NCI-H1694 treated with DMSO at 0.1 percent for 48 hours (cell line): ENCODE measurements around the gene FUT7.
"Not testable (repeated sequence)": the region's sequence is repeated elsewhere in the genome, so short reads cannot be mapped to it uniquely, and the experiment has no call there.

Source experiments
- DNase-seq: peaks from one replicate; lab custom pipeline; 2025; lab: John Stamatoyannopoulos, UW

FUT7 gene

GRCh38 chr9:137066096-137066861, 34.4 kb upstream of the FUT7 start:
- DNase-seq, result no peak

- no peak for DNase-seq
Measured at GRCh38 chr9:137065336-137065967, 33.6 kb upstream of the FUT7 start.

- no peak for DNase-seq
Measured at GRCh38 chr9:137064880-137065164, 32.9 kb upstream of the FUT7 start.

GRCh38 chr9:137064027-137064879, 32.4 kb upstream of the FUT7 start:
- no peak for DNase-seq

GRCh38 chr9:137063311-137064026, 31.6 kb upstream of the FUT7 start:
- no peak for DNase-seq

GRCh38 chr9:137062798-137063197, 30.9 kb upstream of the FUT7 start:
- DNase-seq, result not testable (repeated sequence)

- DNase-seq, result no peak
Measured at GRCh38 chr9:137062384-137062783, 30.5 kb upstream of the FUT7 start.

- DNase-seq, result no peak
Measured at GRCh38 chr9:137058521-137059234, 26.8 kb upstream of the FUT7 start.

GRCh38 chr9:137057545-137057944, 25.7 kb upstream of the FUT7 start:
- peak; percentile 13 for DNase-seq

GRCh38 chr9:137056739-137057415, 25.0 kb upstream of the FUT7 start:
- DNase-seq, result no peak

GRCh38 chr9:137055385-137056364, 23.8 kb upstream of the FUT7 start:
- DNase-seq, result no peak

- DNase-seq, result no peak
Measured at GRCh38 chr9:137054932-137055384, 23.1 kb upstream of the FUT7 start.

GRCh38 chr9:137053944-137054931, 22.4 kb upstream of the FUT7 start, which contains the start of gene ENTPD2:
TSS of gene ENTPD2 (minus strand) at chr9:137054061. CDS start at chr9:137053997, 64 bp downstream.
- no peak for DNase-seq

GRCh38 chr9:137052998-137053943, 21.4 kb upstream of the FUT7 start:
- DNase-seq, result no peak

GRCh38 chr9:137052293-137052692, 20.4 kb upstream of the FUT7 start:
- DNase-seq, result no peak

GRCh38 chr9:137051145-137051724, 19.3 kb upstream of the FUT7 start:
- DNase-seq, result no peak

- DNase-seq, result no peak
Measured at GRCh38 chr9:137050570-137050969, 18.7 kb upstream of the FUT7 start.
